ENCODE data around the gene FAF1. TPM values are rescaled to one million over a fixed set of nuclear protein-coding genes. Genes with fewer than 3 reads are reported as not detected.

The FAF1 gene
- total and polyA plus RNA-seq, 2 of the 8 experiments (the other 6 are each of a cell fraction or from before 2014, with no cell fraction given): 10.8 to 65.9 TPM

DNA sequence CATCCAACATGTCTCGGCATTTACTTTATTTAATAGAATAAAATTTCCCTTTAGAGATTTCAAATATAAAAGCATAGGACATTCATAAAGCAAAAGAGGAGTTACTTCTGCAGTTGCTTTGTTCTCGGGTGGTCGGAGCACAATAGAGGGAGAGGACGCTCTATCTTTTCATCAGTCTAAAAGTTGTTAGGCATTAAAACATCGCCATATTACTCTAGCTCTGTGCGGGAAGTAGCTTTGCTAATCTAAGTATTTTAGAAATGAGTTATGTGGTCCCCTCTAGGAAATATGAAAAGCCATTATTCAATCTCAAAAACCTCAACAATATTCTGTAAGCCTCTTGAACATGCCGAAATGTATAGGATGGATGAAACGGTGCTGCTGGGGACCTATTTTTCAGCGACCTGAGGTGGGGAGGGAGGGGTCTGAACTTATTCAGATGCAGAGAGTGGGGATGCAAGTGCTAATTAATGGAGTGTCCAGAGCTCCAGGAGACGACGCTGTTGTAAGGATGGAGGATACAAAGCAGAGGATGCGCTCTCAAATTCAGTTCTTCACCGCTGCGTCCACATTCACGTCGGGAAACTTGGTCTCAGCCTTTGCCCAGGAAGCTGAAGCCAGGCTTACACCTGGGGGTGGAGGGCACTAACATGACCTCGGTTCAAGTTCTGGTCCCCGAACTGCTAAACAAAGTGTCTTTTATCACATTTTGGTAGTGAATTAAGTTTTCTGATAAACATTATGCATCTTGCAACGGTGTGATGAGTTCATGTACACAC lies 16.2 kb upstream of the FAF1 start:
- peak in 1 of 2 experiments; percentile 55 for DNase-seq (ENCODE audit: low read depth in 1 of 2, low spot score in 2 of 2)
- Histone ChIP-seq H3K79me2 (ENCODE audit: control insufficient read depth in 1 of 2, insufficient read depth in 2 of 2, low read length in 2 of 2) (no peaks in the 10 kb centered on the region), H3K27me3 (replicated peaks in 1 of 4; ENCODE audit: control insufficient read depth in 3 of 4, extremely low read depth in 1 of 4, insufficient read depth in 3 of 4, low read length in 3 of 4) (peaks cover 46 to 98% (median 70%) of the 10 kb centered on the region in 4 experiments), H2AK5ac (ENCODE audit: low read depth, low read length) (no peak overlapping the region), H2AFZ (ENCODE audit: low read length) (no peak overlapping the region), H3K23ac (ENCODE audit: insufficient read length) (no peak overlapping the region), H3K4me1 (replicated peaks in 1 of 4; ENCODE audit: control insufficient read depth in 3 of 4, insufficient read depth in 4 of 4, low read length in 3 of 4) (peaks cover 2 to 6% (median 4%) of the 10 kb centered on the region in 4 experiments; a peak in 5 of 7 replicates), H3K27ac (ENCODE audit: low read depth, low read length) (no peak overlapping the region), H4K5ac (ENCODE audit: insufficient read length, low read depth, low read length) (no peak overlapping the region), H3K18ac (ENCODE audit: extremely low read depth, low read length) (no peak overlapping the region), H3K79me1 (ENCODE audit: low read depth, low read length) (no peaks in the 10 kb centered on the region), H2BK12ac (ENCODE audit: low read depth, low read length) (0 out of 2 replicates have a peak overlapping the region, but pooled peaks have one; percentile 35), H4K8ac (ENCODE audit: extremely low read depth, insufficient read depth, low read length) (no peak overlapping the region), H3K4me3 (ENCODE audit: extremely low read depth in 1 of 4, insufficient read depth in 2 of 4, low read depth in 3 of 4, low read length in 4 of 4) (peak overlapping the region in 3 of 4 experiments; percentile 10 to 67 (median 13); a peak in 4 of 8 replicates), H4K20me1 (replicated peaks in 1 of 2; ENCODE audit: control insufficient read depth in 1 of 2, insufficient read depth in 2 of 2, low read length in 2 of 2) (peaks cover 8 to 9% of the 10 kb centered on the region in 2 experiments), H3K36me3 (ENCODE audit: control insufficient read depth in 2 of 4, insufficient read depth in 4 of 4, low read length in 3 of 4) (no peaks in the 10 kb centered on the region), H2BK120ac (replicated peaks; ENCODE audit: low read depth, low read length) (no peak overlapping the region), H2BK20ac (ENCODE audit: low read length) (no peak overlapping the region), H3K4ac (replicated peaks; ENCODE audit: insufficient read length, low read depth, low read length) (no peak overlapping the region), H2BK15ac (ENCODE audit: low read length) (no peak overlapping the region), H3K9ac (replicated peaks in 1 of 4; ENCODE audit: extremely low read depth in 1 of 4, low read depth in 3 of 4, low read length in 3 of 4) (no peak overlapping the region), H3K14ac (ENCODE audit: insufficient read length) (no peak overlapping the region), H2BK5ac (ENCODE audit: low read depth, low read length) (no peak overlapping the region), H3K4me2 (ENCODE audit: insufficient read depth in 1 of 2, low read depth in 2 of 2, low read length in 2 of 2) (peak overlapping the region; percentile 54 to 74; a peak in 3 of 4 replicates), H3K9me3 (ENCODE audit: insufficient read depth in 2 of 2, low read depth in 1 of 2, low read length in 1 of 2) (no peaks in the 10 kb centered on the region), H3K56ac (replicated peaks; ENCODE audit: insufficient read length, low read depth, low read length) (no peak overlapping the region), H4K91ac (replicated peaks; ENCODE audit: insufficient read length, low read length) (no peak overlapping the region), H3K23me2 (ENCODE audit: low read depth, low read length) (peaks cover 3% of the 10 kb centered on the region; the same call in 1 of the 2 replicates)
- whole genome bisulfite sequencing, 2 experiments (ENCODE audit: extremely low coverage in 1 of 2, insufficient coverage in 1 of 2, insufficient read length in 1 of 2, insufficient replicate concordance in 2 of 2, low coverage in 1 of 2, low lambda C conversion rate in 2 of 2, missing lambda C conversion rate in 1 of 2): 4% methylated on average over 19 of the region's 19 CpGs; no CpG with 5 or more reads in 1 of the 2 experiments
- ChIA-PET POLR2A (ENCODE audit: partially characterized antibody) (no interaction called here), CTCF (ENCODE audit: partially characterized antibody) (interaction anchor here (0.6 to 3.0 kb wide), 4 partner anchors 47 to 356 kb away, joined by 3 to 14 read pairs (median 3); no protein-coding TSS in a partner anchor)
- FAIRE-seq: peak; percentile 42
- TF ChIP-seq EZH2 (IDR thresholded peaks at IDR 0.05; ENCODE audit: low read depth, low read length, severe bottlenecking) (peak; percentile 96), RAD21 (IDR thresholded peaks at IDR 0.05 in 1 of 2, conservative IDR thresholded peaks at IDR 0.05 in 1 of 2; ENCODE audit: low read depth in 2 of 2, low read length in 2 of 2) (no peak), SUZ12 (IDR thresholded peaks at IDR 0.05; ENCODE audit: low read length) (peak; percentile 89; the same call in 1 of the 2 replicates), RBBP5 (IDR thresholded peaks at IDR 0.05; ENCODE audit: borderline replicate concordance, low read depth, low read length) (no peak), TCF12 (IDR thresholded peaks at IDR 0.05; ENCODE audit: low read depth, low read length) (0 out of 2 replicates have a peak, but pooled peaks have one; percentile 53), CTBP2 (IDR thresholded peaks at IDR 0.05; ENCODE audit: borderline replicate concordance, insufficient read depth, insufficient read length, low read length) (peak; percentile 39), RNF2 (IDR thresholded peaks at IDR 0.05; ENCODE audit: borderline replicate concordance, low read depth, low read length, missing control alignments, poor library complexity, severe bottlenecking) (peak; percentile 91), EGR1 (IDR thresholded peaks at IDR 0.05; ENCODE audit: borderline replicate concordance, low read depth, low read length) (0 out of 2 replicates have a peak, but pooled peaks have one; percentile 15)

Measured in H1 (cell line).